EL (cell line): Measurements from ENCODE around the gene TIMM8A.

ENCODE experiments used
- DNase-seq: peaks from one replicate; pipeline ENCODE4 v3.0.0-alpha.2; 2016

The TIMM8A gene

GRCh38 chrX:101348452-101349192 is at the start of gene TIMM8A:
Gene TIMM8A (minus strand): TSS chrX:101348742. CDS start chrX:101348664, 78 bp downstream.
- peak; percentile 76 for DNase-seq

DNA sequence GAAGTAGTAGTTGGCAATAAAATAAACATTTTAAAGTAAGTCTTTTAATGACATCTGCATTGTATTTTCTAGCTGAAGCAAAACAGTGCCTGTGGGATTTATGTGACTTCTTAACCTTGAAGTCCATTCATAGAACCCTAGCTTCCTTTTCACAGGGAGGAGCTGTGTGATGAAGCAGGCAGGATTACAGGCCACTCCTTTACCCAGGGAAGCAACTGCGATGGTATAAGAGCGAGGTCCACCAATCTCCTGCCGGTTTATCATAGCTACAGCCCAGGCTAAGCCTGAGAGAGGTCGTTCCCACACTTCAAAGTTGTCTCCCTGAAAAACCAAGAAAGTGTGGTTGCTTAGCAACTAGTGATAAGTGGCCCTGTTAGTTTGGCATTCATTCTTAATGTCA is 49.2 kb upstream of the TIMM8A start:
- DNase-seq: no peak

- no peak for DNase-seq
Measured at GRCh38 chrX:101395789-101396188, 47.2 kb upstream of the TIMM8A start.

GRCh38 chrX:101394372-101394771 is 45.8 kb upstream of the TIMM8A start:
- DNase-seq: no peak

DNA sequence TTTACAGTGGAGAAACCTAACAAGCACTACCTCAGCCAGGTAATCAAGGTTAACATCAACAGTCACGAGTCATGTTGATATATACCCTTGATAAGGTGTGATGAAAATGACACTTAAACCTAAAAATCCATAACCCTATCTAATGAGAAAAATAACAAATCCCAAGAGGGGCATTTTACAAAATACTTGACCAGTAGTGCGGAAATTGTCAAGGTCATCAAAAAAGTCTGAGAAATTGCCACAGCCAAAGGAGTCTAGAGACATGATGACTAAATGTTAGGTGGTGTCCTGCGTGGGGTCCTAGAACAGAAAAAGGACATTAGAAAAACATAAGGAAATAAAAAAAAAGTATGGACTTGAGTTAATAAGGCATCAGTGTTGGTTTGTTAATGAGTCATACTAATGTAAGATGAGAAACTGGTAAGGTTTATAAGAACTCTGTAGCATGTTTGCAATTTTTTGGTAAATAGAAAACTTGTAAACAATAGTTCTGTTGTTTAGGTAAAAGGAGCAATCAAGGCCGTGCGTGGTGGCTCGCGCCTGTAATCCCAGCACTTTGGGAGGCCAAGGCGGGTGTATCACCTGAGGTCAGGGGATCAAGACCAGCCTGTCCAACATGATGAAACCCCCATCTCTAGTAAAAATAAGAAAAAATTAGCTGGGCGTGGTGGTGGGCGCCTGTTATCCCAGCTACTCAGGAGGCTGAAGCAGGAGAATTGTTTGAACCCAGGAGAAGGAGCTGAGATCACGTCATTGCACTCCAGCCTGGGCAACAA is 45.2 kb upstream of the TIMM8A start:
- DNase-seq: no peak

- no peak for DNase-seq
Measured at GRCh38 chrX:101391831-101392230, 43.3 kb upstream of the TIMM8A start.

DNA sequence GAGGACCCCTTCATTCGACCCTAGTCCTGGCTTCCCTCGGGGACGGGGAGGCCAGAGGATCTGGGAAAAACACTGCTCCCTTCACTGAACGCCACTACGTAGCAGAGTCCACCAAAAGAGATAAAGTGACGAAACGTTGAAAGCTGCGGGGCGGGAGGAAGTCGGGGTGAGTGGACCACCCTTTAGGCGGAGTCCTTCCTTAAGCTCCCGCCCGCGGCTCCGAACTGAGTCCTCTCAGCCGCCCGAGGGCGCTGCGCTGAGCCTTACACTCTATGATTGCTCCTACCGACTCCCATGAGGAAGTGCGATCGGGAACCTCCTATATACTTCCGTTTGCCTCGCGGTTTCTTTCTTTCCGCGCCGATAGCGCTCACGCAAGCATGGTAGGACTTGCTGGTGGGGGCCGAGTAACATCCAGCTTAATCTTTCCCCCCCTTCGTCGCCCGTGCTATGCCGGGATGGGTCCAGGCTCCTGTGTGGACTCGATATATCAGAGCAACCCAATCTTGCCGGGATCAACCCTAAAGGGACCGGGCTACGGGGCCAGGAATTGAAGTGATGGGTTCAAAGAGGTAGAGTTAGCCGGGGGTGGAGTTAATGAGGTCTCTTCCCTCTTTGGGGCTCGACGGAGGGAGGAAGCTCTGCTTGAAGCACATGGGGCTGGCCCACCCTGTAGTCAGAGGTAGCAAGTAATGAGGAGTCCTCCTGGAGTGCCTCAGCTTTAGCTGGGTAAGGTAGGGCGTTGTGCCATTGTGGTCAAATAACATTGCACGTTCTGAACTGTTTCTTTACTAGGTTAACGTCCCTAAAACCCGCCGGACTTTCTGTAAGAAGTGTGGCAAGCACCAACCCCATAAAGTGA is 42.4 kb upstream of the TIMM8A start, which contains the start of gene RPL36A:
TSS of gene RPL36A (plus strand) at position 348 of the 862 bp plus-strand sequence. CDS start at position 381, 33 bp downstream.
- peak; percentile 92 for DNase-seq

DNA sequence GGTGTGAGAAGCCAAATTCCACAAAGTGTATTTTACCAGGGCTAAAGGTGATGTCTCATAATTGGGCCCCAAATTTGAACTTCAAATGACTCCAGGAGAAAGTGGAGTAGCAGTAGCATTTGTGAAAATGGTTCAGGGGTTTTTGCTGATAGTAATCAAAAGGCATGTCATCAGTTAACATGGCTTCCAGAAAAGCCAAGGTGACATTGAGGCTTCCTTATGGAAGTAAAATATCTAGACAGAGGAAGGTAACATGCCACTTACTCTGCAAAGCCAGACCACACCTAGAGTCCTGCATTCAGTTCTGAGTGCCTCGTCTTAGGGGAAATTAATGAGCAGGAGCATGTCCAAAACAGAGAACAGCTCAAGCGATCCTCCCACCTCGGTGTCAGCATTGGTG is 40.1 kb upstream of the TIMM8A start:
- no peak for DNase-seq

DNA sequence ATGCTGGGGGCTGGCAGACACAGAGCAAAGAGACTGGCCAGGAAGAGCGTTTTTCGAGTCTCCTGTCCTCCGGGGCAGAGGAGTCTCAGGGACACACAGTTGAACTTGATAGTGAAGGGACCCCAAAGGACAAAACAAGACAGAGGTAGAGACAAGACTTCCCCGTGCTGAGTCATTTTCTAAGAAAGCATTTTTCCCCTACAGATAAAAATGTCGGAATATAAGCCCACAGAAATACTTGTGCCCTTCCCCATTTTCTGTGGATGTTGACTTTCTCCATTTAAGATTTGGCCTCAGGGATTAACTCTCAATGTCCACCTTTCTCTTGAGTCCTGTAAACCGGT is 38.0 kb upstream of the TIMM8A start:
- no peak for DNase-seq

DNA sequence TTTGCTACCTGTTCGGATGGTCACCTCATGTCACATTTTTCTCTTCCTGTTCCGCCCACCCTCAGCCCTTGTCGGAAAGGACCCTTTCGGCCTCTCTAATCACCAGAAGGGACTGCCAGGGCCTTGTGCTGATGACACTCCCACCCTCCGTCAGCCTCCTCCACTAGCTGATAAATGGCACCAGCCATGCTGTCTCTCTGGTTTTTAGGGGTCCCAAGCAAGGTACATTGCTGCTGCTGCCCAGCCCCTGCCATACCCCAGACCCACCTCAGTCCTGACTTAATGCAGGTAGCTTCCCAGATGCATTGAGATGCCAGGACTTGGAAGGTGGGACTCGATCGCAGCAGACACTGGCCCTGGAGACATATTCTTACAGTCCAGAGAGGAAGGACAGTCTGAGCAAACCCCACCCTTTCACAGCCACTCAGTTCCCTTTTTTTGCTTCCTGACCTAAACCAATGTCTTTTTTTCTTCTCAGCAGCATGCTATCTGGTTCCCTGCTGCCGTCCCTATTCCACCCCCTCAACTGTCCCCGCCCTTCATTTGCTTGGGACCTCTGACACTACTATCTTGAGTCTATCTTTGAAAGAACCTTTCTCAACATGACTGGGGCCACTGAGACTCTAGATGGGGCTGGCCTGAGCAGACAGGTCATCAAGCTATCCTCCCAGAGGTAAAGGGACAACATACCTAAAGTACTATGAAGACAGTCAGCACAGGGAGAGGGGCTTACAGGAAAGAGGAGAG is 37.4 kb upstream of the TIMM8A start, which contains the start of gene BTK:
TSS of gene BTK (minus strand) at position 397 of the 747 bp plus-strand sequence. CDS start 10,907 bp downstream, outside the sequence.
- no peak for DNase-seq

DNA sequence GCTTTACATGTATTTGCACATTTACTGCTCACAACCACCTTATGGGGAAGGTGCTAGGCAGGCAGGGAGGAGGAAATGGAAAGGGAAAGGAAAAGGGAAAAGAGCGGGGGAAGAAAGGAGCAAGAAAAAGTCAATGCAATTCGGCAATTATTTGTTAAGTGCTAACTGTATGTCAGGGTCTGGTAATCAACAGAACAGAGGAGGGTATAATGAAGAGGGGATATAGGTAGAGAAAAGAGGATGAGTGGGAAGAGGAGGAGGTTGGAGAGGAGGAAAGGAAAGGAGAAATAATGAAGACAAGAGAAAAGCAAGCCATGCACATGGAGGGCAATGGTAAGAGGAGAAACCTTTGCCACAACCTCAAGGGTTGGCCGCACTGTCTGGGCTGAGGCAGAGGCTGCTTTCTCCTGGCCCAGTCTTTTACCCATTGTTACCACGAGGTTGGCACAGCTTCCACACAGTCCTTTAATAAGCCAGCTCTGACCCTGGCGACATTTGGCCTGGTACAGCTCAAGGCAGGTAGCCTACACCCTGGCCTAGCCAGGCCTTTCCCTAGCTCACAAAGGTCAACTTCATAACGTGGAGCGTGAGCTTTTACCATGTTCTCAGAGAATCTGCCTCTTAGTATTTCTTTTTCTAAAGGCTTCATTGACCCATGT is 36.6 kb upstream of the TIMM8A start:
- DNase-seq: no peak

GRCh38 chrX:101383679-101384205 is 35.2 kb upstream of the TIMM8A start:
- no peak for DNase-seq

DNA sequence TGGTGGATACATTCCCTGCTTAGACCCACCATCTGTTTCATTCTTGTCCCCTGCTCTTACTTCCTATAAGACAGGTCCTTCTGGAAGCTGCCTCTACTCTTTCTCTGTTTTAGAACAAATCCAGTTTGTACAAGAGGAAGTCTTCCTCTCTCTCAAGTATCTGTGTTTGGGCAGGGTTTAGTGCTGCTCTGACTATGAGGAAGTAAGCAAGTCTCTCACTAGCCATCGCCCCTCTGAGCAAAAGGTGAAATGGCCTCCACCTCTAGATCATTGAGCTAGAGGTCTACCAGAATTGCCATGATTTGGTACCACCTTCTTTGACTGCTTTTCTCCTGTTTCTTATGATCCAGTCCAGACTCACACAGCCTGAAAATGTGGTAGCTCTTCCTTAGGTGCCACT is 29.0 kb upstream of the TIMM8A start:
- DNase-seq: no peak

- DNase-seq: no peak
Measured at GRCh38 chrX:101370888-101371504, 22.5 kb upstream of the TIMM8A start.

DNA sequence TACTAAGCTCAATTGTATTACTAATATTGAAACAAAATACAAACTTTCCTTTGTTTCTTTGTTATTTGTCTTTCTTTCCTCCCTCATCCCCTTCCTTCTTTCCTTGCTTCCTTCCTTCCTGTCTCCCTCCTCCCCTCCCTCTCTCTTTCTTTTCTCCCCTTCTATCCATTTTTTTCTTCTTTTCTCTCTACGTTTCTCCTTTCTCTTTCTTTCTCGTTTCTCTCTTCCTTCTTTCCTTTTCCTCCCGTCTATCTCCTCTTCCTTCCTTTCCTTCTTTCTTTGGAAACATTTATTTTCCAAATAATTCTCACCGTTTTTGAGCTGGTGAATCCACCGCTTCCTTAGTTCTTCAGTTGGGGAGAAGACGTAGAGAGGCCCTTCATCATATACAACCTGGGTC is 21.1 kb upstream of the TIMM8A start:
- no peak for DNase-seq

- DNase-seq: no peak
Measured at GRCh38 chrX:101368800-101369199, 20.3 kb upstream of the TIMM8A start.

DNA sequence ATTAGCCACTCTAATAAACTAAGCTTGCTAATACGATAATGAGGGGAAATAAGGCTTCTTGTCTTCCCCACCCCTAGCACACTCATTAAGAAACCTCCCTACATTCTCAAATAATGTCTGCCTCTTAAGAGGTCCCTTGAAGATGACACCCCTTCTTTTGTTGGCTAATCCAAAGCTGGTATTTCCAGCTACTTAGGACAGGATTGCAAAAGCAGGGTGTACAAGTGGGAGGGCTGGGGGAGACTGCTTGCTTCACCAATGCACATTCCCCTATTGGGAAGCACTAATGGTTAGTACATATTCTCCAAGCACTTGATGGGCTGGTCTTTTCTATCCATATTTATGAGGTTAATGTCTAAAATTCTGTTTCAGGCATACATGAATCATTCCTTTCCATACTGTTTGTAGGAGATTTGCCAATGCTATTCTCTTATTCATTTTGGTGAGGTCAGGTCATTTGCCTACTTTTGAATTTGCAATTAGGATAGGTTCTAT is 16.8 kb upstream of the TIMM8A start:
- DNase-seq: no peak

DNA sequence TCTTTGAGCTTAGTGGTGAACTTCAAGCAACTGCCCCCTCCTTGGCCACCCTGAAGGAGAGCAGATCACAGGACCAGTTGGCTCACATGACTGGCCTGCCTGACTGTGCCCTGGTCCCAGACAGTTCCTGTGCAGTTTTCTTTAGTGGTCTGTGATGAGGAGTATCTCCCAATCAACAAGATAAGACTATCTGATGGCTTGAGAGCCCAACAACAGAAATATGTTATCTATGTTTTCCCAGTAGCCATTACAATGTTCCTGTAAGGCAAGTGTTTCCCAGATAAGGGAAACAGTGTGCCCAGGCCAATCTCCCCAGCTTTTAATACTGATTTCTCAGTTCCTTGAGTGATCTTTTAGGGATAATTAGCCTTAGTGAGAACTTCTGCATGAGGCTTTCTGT is 14.2 kb upstream of the TIMM8A start:
- no peak for DNase-seq

DNA sequence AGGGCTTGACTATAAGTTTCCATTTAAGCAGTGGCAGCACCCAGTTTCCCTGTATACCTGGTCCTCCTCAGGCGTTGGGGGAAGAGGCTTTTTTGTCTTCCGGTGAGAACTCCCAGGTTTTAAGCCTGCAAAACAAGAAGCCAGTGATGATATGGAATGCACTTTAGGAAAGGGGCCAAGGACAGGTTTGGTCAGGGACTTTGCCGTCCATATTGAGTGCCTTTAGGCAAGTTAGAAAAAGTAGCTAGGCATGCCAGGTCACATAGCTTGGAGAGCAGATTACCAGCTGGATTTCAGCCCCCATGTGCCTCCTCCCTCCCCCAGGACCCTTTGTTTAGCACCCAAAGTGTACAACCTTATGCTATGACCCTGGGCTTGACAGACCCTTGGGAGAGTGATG is 13.6 kb upstream of the TIMM8A start:
- DNase-seq: no peak

- no peak for DNase-seq
Measured at GRCh38 chrX:101360390-101360789, 11.8 kb upstream of the TIMM8A start.

DNA sequence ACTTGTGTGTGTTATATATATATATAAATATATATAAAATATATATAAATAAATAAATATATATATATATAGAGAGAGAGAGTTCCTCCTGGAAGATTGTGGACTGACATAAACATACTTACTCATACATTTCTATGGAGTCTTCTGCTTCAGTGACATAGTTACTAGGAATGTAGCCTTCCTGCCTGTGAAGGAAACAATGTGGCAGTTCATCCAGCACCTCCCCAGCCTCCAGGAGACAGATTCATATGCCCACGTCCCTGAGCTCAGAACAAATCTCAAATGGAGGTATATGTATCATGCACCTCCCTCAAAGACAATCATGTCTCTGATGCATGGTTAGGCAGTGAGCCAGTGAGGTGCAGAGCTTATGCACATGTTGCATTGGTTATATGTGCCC is 11.4 kb upstream of the TIMM8A start:
- peak; percentile 23 for DNase-seq
